GM19372 (cell line): Measurements from ENCODE around the gene IL1RAPL2.
"Not testable (repeated sequence)": the region's sequence is repeated elsewhere in the genome, so short reads cannot be mapped to it uniquely, and the experiment has no call there.

Experiments
- ATAC-seq: cut with Tn5 transposase; IDR thresholded peaks from one replicate; pipeline ENCODE4 v1.9.1; 2021; ENCODE audit warnings: mild to moderate bottlenecking, low read depth, moderate library complexity; ENCODE audit not compliant: unreplicated experiment

The IL1RAPL2 gene

GRCh38 chrX:104669063-104669462 lies 103.1 kb downstream of the IL1RAPL2 start:
- ATAC-seq, result no peak

GRCh38 chrX:104670051-104670450 lies 104.1 kb downstream of the IL1RAPL2 start:
- no peak for ATAC-seq

GRCh38 chrX:104677517-104677916 lies 111.5 kb downstream of the IL1RAPL2 start:
- ATAC-seq, result not testable (repeated sequence)

GRCh38 chrX:104679175-104679574 lies 113.2 kb downstream of the IL1RAPL2 start:
- no peak for ATAC-seq

- ATAC-seq, result no peak
Observed at GRCh38 chrX:104681214-104681613, 115.2 kb downstream of the IL1RAPL2 start.

GRCh38 chrX:104684077-104684476 lies 118.1 kb downstream of the IL1RAPL2 start:
- no peak for ATAC-seq

GRCh38 chrX:104695593-104695992 lies 129.6 kb downstream of the IL1RAPL2 start:
- ATAC-seq, result no peak

- no peak for ATAC-seq
Observed at GRCh38 chrX:104696667-104697066, 130.7 kb downstream of the IL1RAPL2 start.

- no peak for ATAC-seq
Observed at GRCh38 chrX:104697294-104697693, 131.3 kb downstream of the IL1RAPL2 start.

- ATAC-seq, result no peak
Observed at GRCh38 chrX:104707042-104707441, 141.0 kb downstream of the IL1RAPL2 start.

GRCh38 chrX:104707572-104707971 lies 141.6 kb downstream of the IL1RAPL2 start:
- ATAC-seq, result no peak

- ATAC-seq, result no peak
Observed at GRCh38 chrX:104712515-104712914, 146.5 kb downstream of the IL1RAPL2 start.

- no peak for ATAC-seq
Observed at GRCh38 chrX:104721854-104722253, 155.9 kb downstream of the IL1RAPL2 start.

GRCh38 chrX:104728456-104728855 lies 162.5 kb downstream of the IL1RAPL2 start:
- ATAC-seq, result no peak

- no peak for ATAC-seq
Observed at GRCh38 chrX:104742355-104742754, 176.4 kb downstream of the IL1RAPL2 start.

GRCh38 chrX:104745152-104745551 lies 179.2 kb downstream of the IL1RAPL2 start:
- no peak for ATAC-seq

GRCh38 chrX:104749951-104750610 lies 184.1 kb downstream of the IL1RAPL2 start:
- no peak for ATAC-seq

- no peak for ATAC-seq
Observed at GRCh38 chrX:104762641-104763040, 196.6 kb downstream of the IL1RAPL2 start.

GRCh38 chrX:104789784-104790183 lies 223.8 kb downstream of the IL1RAPL2 start:
- no peak for ATAC-seq

- ATAC-seq, result no peak
Observed at GRCh38 chrX:104795804-104796203, 229.8 kb downstream of the IL1RAPL2 start.

- no peak for ATAC-seq
Observed at GRCh38 chrX:104803219-104803618, 237.2 kb downstream of the IL1RAPL2 start.

- no peak for ATAC-seq
Observed at GRCh38 chrX:104806346-104806745, 240.3 kb downstream of the IL1RAPL2 start.

- no peak for ATAC-seq
Observed at GRCh38 chrX:104833401-104833800, 267.4 kb downstream of the IL1RAPL2 start.
